Right lobe of liver (tissue), 4 donors: ENCODE measurements around the gene USF2.

Experiments used
- POLR2A ChIP-seq: fragments of 450-650 bp; IDR thresholded peaks from one replicate; pipeline ENCODE4 v1.6.1; 2017; ENCODE audit warnings: antibody characterized with exemption, mild to moderate bottlenecking
- TF ChIP-seq, protein P1 (sequence below), 4 donors: fragments of 200-600 bp in 3 of 4; fragments of 450-650 bp in 1 of 4; IDR thresholded peaks; one replicate each; pipeline versions ENCODE4 v1.5.1 to v1.8.0; 2016 to 2022; ENCODE audit warnings: antibody characterized with exemption in 4 of 4, mild to moderate bottlenecking in 2 of 4
- donor health status: DM: no; HTN: no; CAD: no.
- donor health status: DM: no; HTN: no; CAD: no.
- donor health status: DM: no; HTN: yes; CAD: no.

DNA sequence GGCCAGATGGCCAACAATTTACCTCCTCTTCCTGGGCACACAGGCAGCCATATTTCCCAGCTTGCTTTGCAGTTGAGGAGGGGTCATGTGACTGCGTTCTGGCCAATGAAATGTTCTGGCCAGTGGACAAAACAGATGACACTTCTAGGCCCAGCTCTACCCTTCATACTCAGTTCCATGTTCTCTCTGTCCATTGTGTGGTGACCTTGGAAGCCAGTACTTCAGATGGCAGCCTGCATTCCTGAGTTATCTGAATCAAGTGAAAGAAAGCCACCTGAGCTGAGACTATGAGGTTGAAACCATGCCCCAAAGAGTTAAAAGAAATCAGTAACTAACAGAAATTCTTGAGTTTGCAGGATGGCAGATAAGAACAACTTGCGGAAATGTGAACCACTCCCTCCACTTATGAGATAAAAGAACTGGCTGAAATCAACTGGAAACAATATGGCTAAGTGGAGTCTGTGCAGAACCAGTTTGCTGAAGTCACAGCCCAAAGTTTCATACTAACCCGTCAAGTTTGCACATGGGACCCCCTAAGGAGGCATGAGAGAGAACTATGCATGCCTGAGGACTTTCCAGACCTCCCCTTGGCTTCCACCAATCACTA is 48.3 kb upstream of the USF2 start:
- TF ChIP-seq, protein P1, sequence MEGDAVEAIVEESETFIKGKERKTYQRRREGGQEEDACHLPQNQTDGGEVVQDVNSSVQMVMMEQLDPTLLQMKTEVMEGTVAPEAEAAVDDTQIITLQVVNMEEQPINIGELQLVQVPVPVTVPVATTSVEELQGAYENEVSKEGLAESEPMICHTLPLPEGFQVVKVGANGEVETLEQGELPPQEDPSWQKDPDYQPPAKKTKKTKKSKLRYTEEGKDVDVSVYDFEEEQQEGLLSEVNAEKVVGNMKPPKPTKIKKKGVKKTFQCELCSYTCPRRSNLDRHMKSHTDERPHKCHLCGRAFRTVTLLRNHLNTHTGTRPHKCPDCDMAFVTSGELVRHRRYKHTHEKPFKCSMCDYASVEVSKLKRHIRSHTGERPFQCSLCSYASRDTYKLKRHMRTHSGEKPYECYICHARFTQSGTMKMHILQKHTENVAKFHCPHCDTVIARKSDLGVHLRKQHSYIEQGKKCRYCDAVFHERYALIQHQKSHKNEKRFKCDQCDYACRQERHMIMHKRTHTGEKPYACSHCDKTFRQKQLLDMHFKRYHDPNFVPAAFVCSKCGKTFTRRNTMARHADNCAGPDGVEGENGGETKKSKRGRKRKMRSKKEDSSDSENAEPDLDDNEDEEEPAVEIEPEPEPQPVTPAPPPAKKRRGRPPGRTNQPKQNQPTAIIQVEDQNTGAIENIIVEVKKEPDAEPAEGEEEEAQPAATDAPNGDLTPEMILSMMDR (IDR thresholded peaks at IDR 0.05), result no peak
- TF ChIP-seq POLR2A, result no peak
